ENCODE data around the gene FCHSD2. TPM values are rescaled to one million over a fixed set of nuclear protein-coding genes. Genes with fewer than 3 reads are reported as not detected.

FCHSD2 gene
- total and polyA plus RNA-seq, 2 of the 8 experiments (the other 6 are each of a cell fraction or from before 2014, with no cell fraction given) = 4.1 to 7.8 TPM

DNA sequence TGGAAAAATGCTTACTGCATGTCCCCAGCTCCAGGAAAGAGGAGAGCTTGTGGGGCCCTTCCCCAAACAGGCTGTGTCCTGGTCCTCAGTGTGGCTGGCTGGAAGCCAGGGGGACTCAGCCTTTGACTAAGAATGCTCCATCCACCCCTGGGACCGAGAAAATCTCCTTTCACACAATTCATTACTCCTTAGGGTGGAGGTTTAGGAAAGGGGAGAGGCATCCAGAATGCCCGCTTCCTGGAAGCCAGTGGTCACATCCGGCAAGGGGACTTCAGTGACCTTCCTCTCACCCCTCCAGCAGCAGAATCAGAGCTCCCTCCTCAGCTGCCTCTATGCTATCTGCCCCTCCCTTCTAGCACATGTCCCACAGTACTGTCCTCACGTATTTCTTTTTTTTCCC is 306.0 kb downstream of the FCHSD2 start (continued):
- TF ChIP-seq ATF3 (IDR thresholded peaks at IDR 0.05; ENCODE audit: insufficient read depth, low read depth, low read length) (no peak), SUZ12 (IDR thresholded peaks at IDR 0.05; ENCODE audit: low read length) (no peak), BRCA1 (IDR thresholded peaks at IDR 0.05; ENCODE audit: low read depth, low read length) (no peak)
